ENCODE results near the gene PSMD7. TPM values are rescaled to one million over a fixed set of nuclear protein-coding genes. Genes with fewer than 3 reads are reported as not detected.

PSMD7 gene
- total and polyA plus RNA-seq, 2 donors (not counting 3 experiments of a cell fraction or from before 2014, with no cell fraction given), result 89.8 to 119 TPM

- no TSS peak for BruUV-seq (replicated peaks)
- intact Hi-C loops (cut with micrococcal nuclease), result no loop called here
- FAIRE-seq (no peak), DNase-seq (ENCODE audit: low read depth, low spot score) (no peak)
- POLR2A ChIA-PET, result no interaction called here
- Histone ChIP-seq H3K4me2 (ENCODE audit: insufficient read depth, low read length) (no peak overlapping the region), H3K79me2 (ENCODE audit: control insufficient read depth, insufficient read depth, low read length) (no peaks in the 10 kb centered on the region), H2AFZ (ENCODE audit: low read depth, low read length) (no peak overlapping the region), H3K27ac (ENCODE audit: insufficient read depth, low read depth, low read length) (no peak overlapping the region), H3K9me1 (replicated peaks; ENCODE audit: control insufficient read depth, extremely low read depth, insufficient read depth, low read length) (no peaks in the 10 kb centered on the region), H3K4me1 (ENCODE audit: control insufficient read depth, extremely low read depth, insufficient read depth, low read length) (no peaks in the 10 kb centered on the region), H3K27me3 (ENCODE audit: control insufficient read depth in 2 of 2, insufficient read depth in 2 of 2, low read length in 2 of 2) (no peaks in the 10 kb centered on the region), H3K9me3 (replicated peaks; ENCODE audit: control insufficient read depth, insufficient read depth, low read length) (no peaks in the 10 kb centered on the region), H3K4me3 (replicated peaks in 1 of 3; ENCODE audit: insufficient read depth in 1 of 3, low read depth in 1 of 3, low read length in 3 of 3) (no peak overlapping the region), H3K36me3 (ENCODE audit: control insufficient read depth in 2 of 2, extremely low read depth in 1 of 2, insufficient read depth in 2 of 2, low read length in 2 of 2) (no peaks in the 10 kb centered on the region), H4K20me1 (replicated peaks; ENCODE audit: control insufficient read depth, extremely low read depth, insufficient read depth, low read length) (no peaks in the 10 kb centered on the region), H3K9ac (replicated peaks; ENCODE audit: extremely low read depth, insufficient read depth, low read length) (no peak overlapping the region)
- dilution Hi-C loops (cut with MboI; ENCODE audit: extremely low pct_ligation_motif_present, low sequenced_read_pairs), result no loop called here
- TF ChIP-seq POLR2A (IDR thresholded peaks at IDR 0.05; ENCODE audit: low read depth, low read length) (no peak), POLR2AphosphoS5 (IDR thresholded peaks at IDR 0.05; ENCODE audit: insufficient read depth, low read depth, low read length) (no peak), MYC (IDR thresholded peaks at IDR 0.05; ENCODE audit: low read depth, low read length) (no peak), CTCF (IDR thresholded peaks at IDR 0.05; ENCODE audit: extremely low read depth in 1 of 2, insufficient read depth in 1 of 2, low read depth in 1 of 2, low read length in 2 of 2) (no peak), EZH2 (IDR thresholded peaks at IDR 0.05; ENCODE audit: borderline replicate concordance, low read depth, low read length, severe bottlenecking) (no peak), FOS (IDR thresholded peaks at IDR 0.05; ENCODE audit: borderline replicate concordance, insufficient read depth, low read length) (no peak), MAX (IDR thresholded peaks at IDR 0.05; ENCODE audit: insufficient read depth, insufficient read length) (no peak), GATA2 (IDR thresholded peaks at IDR 0.05; ENCODE audit: insufficient read depth, insufficient read length, low read depth, low read length) (no peak), JUN (IDR thresholded peaks at IDR 0.05; ENCODE audit: borderline replicate concordance, insufficient read depth, insufficient read length, low read depth) (no peak)
- CTCF ChIA-PET, result no interaction called here
Observed at GRCh38 chr16:74257061-74257460, 39.6 kb upstream of the PSMD7 start.

Measured in endothelial cell of umbilical vein (primary cell).